Esophagus squamous epithelium (tissue), 4 donors: ENCODE results near the gene APIP.

Source experiments
- CTCF ChIP-seq, 6 experiments: fragments of 450-650 bp in 4 of 6; fragments of 200-600 bp in 2 of 6; sonication (generic) in 2 of 6; IDR thresholded peaks; one replicate each; pipeline ENCODE4 v1.5.1; 2016 to 2019; ENCODE audit warnings: antibody characterized with exemption in 6 of 6, mild to moderate bottlenecking in 4 of 6, moderate library complexity in 4 of 6
- POLR2A ChIP-seq, 4 donors: fragments of 450-650 bp; IDR thresholded peaks; one replicate each; pipeline ENCODE4 v1.6.1; 2017; ENCODE audit warnings: antibody characterized with exemption in 4 of 4, mild to moderate bottlenecking in 4 of 4, moderate library complexity in 3 of 4

DNA sequence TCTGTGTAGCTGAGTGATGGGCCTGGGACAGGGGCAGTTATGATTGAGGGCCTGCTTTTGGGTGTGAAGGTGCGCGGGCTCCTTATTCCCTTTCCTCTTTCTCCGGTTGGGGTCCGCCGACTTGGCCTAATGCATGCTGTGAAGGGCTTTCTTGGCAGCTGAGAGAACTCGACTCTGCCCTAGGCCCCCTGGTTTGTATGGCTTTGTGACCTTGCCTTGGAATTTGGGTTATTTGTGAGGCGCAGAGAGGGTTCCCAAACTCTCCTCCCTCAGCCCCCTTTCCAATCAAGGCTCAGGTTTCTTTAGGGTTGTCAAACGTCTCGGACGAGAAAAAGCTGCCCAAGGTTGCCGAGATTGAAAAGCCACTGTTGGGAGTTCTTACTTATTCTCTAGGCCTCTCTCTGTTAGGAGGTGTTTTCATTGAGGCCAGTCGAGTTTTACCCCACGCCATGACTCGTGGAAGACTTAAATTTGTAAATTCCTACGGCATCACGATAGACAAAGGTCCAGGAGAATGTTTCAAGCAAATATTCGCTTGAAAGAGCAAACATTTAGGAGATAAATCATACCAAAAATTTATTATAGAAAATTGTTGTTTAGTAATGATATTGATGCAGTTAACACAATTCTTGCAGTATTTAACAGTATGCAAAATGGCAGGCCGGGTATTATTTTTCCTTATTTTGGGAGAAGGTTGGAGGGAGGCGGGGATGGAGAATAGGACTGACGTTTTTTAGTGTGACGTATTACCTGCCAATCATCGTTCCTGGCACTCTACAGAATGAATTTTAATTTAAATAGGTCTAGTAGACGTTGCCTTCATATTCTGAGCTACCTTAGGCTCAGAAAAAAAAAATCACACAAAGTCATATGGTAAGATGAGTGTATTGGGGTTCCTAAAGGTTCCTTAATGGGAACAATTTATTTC lies 928 bp upstream of the APIP start:
- no peak for TF ChIP-seq CTCF (IDR thresholded peaks at IDR 0.05)
- no peak for TF ChIP-seq POLR2A (IDR thresholded peaks at IDR 0.05)
